HepG2 (cell line): ENCODE data around the gene SRD5A2. TPM values are rescaled to one million over a fixed set of nuclear protein-coding genes. Genes with fewer than 3 reads are reported as not detected.

ENCODE experiments used
- ATAC-seq: fragments of 200-7000 bp; cut with Tn5 transposase; 3 replicates; pipeline ENCODE4 v1.9.1; 2020; ENCODE audit warnings: mild to moderate bottlenecking, moderate library complexity
- BruUV-seq: library from RNA; stranded (reverse); fragments of 400-500 nt; replicated peaks from 2 replicates; lab custom pipeline; 2021; lab: Mats Ljungman, UMichigan
- CTCF ChIA-PET: fragments of 300-600 bp; formaldehyde crosslinking; extraction: SDS; loops from one replicate; lab custom pipeline; 2021; ENCODE audit warnings: low total read pairs, inconsistent platforms, low intra/inter-chr PET ratio; lab: Yijun Ruan, JAX
- POLR2A ChIA-PET: fragments of 350-600 bp; sonication (Branson Sonifier 250); formaldehyde crosslinking; loops from one replicate; lab custom pipeline; 2020; ENCODE audit warnings: antibody characterized with exemption, inconsistent platforms; lab: Yijun Ruan, JAX
- DNase-seq: peaks from one replicate; pipeline ENCODE4 v3.0.0-alpha.2; 2015; ENCODE audit warnings: low spot score
- FAIRE-seq: peaks from 3 replicates; lab custom pipeline; 2011; peaks lifted over from hg19 to GRCh38; lab: Jason Lieb, UNC
- H2AFZ ChIP-seq: one replicate; pipeline ENCODE4 v1.6.1; 2011; ENCODE audit warnings: low read length, inconsistent platforms
- H3K27ac ChIP-seq: fragments of 300-600 bp; 3 replicates; pipeline ENCODE4 v1.8.0; 2011; ENCODE audit warnings: mixed run types, mild to moderate bottlenecking, mixed read lengths, low read length, inconsistent platforms; ENCODE audit not compliant: insufficient read depth; ENCODE audit errors: extremely low read length
- H3K27me3 ChIP-seq, 2 experiments: fragments of 200-600 bp in 1 of 2; 2 replicates in 1 of 2; 3 replicates in 1 of 2; pipeline versions ENCODE4 v1.6.0 to v1.8.0; 2011; ENCODE audit warnings: low read length in 2 of 2, mild to moderate bottlenecking in 2 of 2, moderate library complexity in 2 of 2, inconsistent platforms in 1 of 2; ENCODE audit not compliant: insufficient read depth in 2 of 2, control insufficient read depth in 1 of 2
- H3K36me3 ChIP-seq, 2 experiments: fragments of 200-600 bp in 1 of 2; replicated peaks in 1 of 2; 2 replicates in 1 of 2; 3 replicates in 1 of 2; pipeline versions ENCODE4 v1.5.1 to v1.8.0; 2011; ENCODE audit warnings: low read length in 2 of 2, inconsistent platforms in 1 of 2; ENCODE audit not compliant: insufficient read depth in 2 of 2, control insufficient read depth in 1 of 2
- H3K4me1 ChIP-seq: 2 replicates; pipeline ENCODE4 v1.5.1; 2012; ENCODE audit warnings: low read length, inconsistent platforms; ENCODE audit not compliant: insufficient read depth
- H3K4me2 ChIP-seq: 2 replicates; pipeline ENCODE4 v1.6.0; 2011; ENCODE audit warnings: low read depth, low read length, inconsistent platforms
- H3K4me3 ChIP-seq, 3 experiments: fragments of 200-600 bp in 1 of 3; sonication (generic), shearing (Covaris generic) in 1 of 3; replicated peaks in 1 of 3; 2 replicates each; pipeline ENCODE4 v1.5.1; 2011 to 2016; ENCODE audit warnings: low read length in 3 of 3, inconsistent platforms in 2 of 3, low read depth in 2 of 3, mild to moderate bottlenecking in 2 of 3, control low read depth in 1 of 3, mixed read lengths in 1 of 3; ENCODE audit not compliant: insufficient read depth in 1 of 3
- H3K79me2 ChIP-seq: one replicate; pipeline ENCODE4 v1.6.1; 2011; ENCODE audit warnings: low read length, inconsistent platforms; ENCODE audit not compliant: insufficient read depth
- H3K9ac ChIP-seq: 2 replicates; pipeline ENCODE4 v1.6.0; 2011; ENCODE audit warnings: mild to moderate bottlenecking, low read depth, low read length, inconsistent platforms; ENCODE audit not compliant: insufficient read depth
- H3K9me3 ChIP-seq: 2 replicates; pipeline ENCODE4 v1.5.1; 2012; ENCODE audit warnings: mild to moderate bottlenecking, low read length
- H4K20me1 ChIP-seq: 2 replicates; pipeline ENCODE4 v1.6.0; 2011; ENCODE audit warnings: inconsistent platforms, mild to moderate bottlenecking, low read length, moderate library complexity; ENCODE audit not compliant: insufficient read depth
- ZBTB37 ChIP-seq: sonication (generic); formaldehyde crosslinking; IDR thresholded peaks from 2 replicates; pipeline ENCODE4 v1.4.0; 2020; ENCODE audit warnings: mild to moderate bottlenecking, missing genetic modification reagents
- ZNF652 ChIP-seq: IDR thresholded peaks from 2 replicates; pipeline ENCODE4 v1.6.1; 2016; ENCODE audit warnings: low read depth, borderline replicate concordance
- WGBS: methylation state at CpG from one replicate; pipeline ENCODE4 v1.1.6; 2017; ENCODE audit warnings: low lambda C conversion rate; 5-methylcytosine and 5-hydroxymethylcytosine counted together
- in situ Hi-C: cut with HindIII; loops from 2 replicates; pipeline ENCODE4 v1.10.0; 2017; ENCODE audit warnings: low pct_unique_long_range_greater_than_20kb; ENCODE audit not compliant: extremely low pct_ligation_motif_present
- intact Hi-C: fragments of 100-400 bp; cut with micrococcal nuclease; formaldehyde crosslinking; loops from one replicate; pipeline ENCODE4 v1.10.0; 2022; ENCODE audit not compliant: unreplicated experiment
- polyA plus RNA-seq, 8 experiments: library from polyadenylated mRNA; depleted of rRNA in 3 of 8; stranded (reverse) in 7 of 8; unstranded in 1 of 8; fragments of >200 nt; fragmentation: Illumina TruSeq in 4 of 8; extraction: Trizol in 4 of 8; gene quantifications; 2 replicates each; pipeline versions ENCODE4 v1.2.1 to v1.2.3, GENCODE V29; 2011 to 2016; ENCODE audit warnings: low read depth in 4 of 8, missing spikeins in 1 of 8, mixed read lengths in 1 of 8; ENCODE audit not compliant: insufficient read depth in 1 of 8
- total RNA-seq, 5 experiments: library from RNA; depleted of rRNA; stranded (reverse); fragments of >200 nt; fragmentation: Illumina TruSeq; extraction: Trizol; gene quantifications; 2 replicates each; pipeline ENCODE4 v1.2.3, GENCODE V29; 2016; ENCODE audit warnings: low read depth in 1 of 5
- TF ChIP-seq, protein P1 (sequence below), 2 experiments: sonication (generic) in 1 of 2; formaldehyde crosslinking in 1 of 2; IDR thresholded peaks; 2 replicates each; pipeline versions ENCODE4 v1.4.0 to v1.6.1; 2016 to 2020; ENCODE audit warnings: borderline replicate concordance in 1 of 2, low read depth in 1 of 2, mild to moderate bottlenecking in 1 of 2, missing genetic modification reagents in 1 of 2
- TF ChIP-seq, protein P2 (sequence below): sonication (generic); formaldehyde crosslinking; IDR thresholded peaks from 2 replicates; pipeline ENCODE4 v1.4.0; 2020; ENCODE audit warnings: missing genetic modification reagents; ENCODE audit errors: not compliant biosample characterization

Gene SRD5A2
- total and polyA plus RNA-seq, 2 of the 13 experiments (the other 11 are each of a cell fraction or from before 2014, with no cell fraction given), result 0.01 TPM; not detected in 1

GRCh38 chr2:31535768-31536167 is 45.0 kb downstream of the SRD5A2 start:
- Histone ChIP-seq H3K27ac (no peak overlapping the region), H3K27me3 (no peaks in the 10 kb centered on the region), H3K4me3 (no peak overlapping the region), H3K9me3 (no peaks in the 10 kb centered on the region), H2AFZ (no peak overlapping the region), H3K36me3 (no peaks in the 10 kb centered on the region), H3K9ac (no peak overlapping the region), H3K4me1 (no peaks in the 10 kb centered on the region), H3K79me2 (no peaks in the 10 kb centered on the region), H3K4me2 (no peak overlapping the region), H4K20me1 (no peaks in the 10 kb centered on the region)
- POLR2A ChIA-PET, result no interaction called here
- BruUV-seq, result no TSS peak
- FAIRE-seq (no peak), ATAC-seq (no peak), DNase-seq (no peak)
- intact Hi-C loops, result no loop called here
- WGBS, result 2% methylated on average over 2 of the region's 2 CpGs
- CTCF ChIA-PET, result no interaction called here
- TF ChIP-seq, protein P1, sequence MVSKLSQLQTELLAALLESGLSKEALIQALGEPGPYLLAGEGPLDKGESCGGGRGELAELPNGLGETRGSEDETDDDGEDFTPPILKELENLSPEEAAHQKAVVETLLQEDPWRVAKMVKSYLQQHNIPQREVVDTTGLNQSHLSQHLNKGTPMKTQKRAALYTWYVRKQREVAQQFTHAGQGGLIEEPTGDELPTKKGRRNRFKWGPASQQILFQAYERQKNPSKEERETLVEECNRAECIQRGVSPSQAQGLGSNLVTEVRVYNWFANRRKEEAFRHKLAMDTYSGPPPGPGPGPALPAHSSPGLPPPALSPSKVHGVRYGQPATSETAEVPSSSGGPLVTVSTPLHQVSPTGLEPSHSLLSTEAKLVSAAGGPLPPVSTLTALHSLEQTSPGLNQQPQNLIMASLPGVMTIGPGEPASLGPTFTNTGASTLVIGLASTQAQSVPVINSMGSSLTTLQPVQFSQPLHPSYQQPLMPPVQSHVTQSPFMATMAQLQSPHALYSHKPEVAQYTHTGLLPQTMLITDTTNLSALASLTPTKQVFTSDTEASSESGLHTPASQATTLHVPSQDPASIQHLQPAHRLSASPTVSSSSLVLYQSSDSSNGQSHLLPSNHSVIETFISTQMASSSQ (IDR thresholded peaks at IDR 0.05; ENCODE audit: low read depth), result 0 out of 2 replicates have a peak, but pooled peaks have one; percentile 31
- TF ChIP-seq, protein P1 (CRISPR knock-in tag; IDR thresholded peaks at IDR 0.05; ENCODE audit: borderline replicate concordance), result no peak
- TF ChIP-seq ZBTB37 (CRISPR knock-in tag) (no peak), ZNF652 (CRISPR knock-in tag) (no peak)
- TF ChIP-seq, protein P2, sequence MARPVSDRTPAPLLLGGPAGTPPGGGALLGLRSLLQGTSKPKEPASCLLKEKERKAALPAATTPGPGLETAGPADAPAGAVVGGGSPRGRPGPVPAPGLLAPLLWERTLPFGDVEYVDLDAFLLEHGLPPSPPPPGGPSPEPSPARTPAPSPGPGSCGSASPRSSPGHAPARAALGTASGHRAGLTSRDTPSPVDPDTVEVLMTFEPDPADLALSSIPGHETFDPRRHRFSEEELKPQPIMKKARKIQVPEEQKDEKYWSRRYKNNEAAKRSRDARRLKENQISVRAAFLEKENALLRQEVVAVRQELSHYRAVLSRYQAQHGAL (CRISPR knock-in tag), result no peak
- in situ Hi-C loops, result no loop called here
